NCI-H1048 (cell line): ENCODE data around the gene NUP133.

Experiments
- DNase-seq: peaks from one replicate; lab custom pipeline; 2025; lab: John Stamatoyannopoulos, UW

Gene NUP133

DNA sequence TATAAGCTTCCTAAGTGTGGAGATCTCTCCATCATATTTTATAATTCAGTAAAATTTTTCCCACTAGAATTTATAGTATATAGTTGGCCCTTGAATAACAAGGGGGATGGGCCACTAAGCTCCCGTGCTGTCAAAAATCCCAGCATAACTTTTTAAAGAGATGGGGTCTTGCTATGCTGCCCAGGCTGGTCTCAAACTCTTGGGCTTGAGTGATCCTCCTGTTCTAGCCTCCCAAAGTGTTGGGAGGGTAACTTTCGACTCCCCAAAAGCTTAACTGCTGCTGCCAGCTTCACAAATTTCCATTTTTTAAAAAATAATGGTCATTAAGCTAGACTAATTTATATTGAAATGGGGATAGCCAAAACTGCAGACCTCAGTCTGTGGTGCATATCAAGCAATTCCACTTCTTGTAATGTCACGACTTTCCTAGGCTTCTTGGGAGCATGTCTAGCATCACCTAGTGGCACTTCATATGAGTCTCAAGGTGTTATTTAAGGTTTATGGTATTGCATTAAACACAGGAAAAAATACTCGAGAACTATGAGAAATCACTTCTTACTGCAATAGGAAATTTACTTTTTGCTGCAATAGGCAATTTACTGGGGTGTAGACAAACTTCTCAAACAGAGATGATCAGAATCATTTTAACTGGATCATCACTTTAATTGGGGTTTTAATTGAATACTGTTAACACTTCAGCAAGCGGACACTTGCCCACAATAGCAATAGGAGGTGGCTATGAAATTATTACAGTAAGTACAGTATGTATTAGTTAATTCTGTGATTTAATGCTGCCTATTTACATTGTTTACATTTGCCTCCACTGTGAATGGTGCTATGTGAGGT is 55.0 kb downstream of the NUP133 start:
- no peak for DNase-seq

DNA sequence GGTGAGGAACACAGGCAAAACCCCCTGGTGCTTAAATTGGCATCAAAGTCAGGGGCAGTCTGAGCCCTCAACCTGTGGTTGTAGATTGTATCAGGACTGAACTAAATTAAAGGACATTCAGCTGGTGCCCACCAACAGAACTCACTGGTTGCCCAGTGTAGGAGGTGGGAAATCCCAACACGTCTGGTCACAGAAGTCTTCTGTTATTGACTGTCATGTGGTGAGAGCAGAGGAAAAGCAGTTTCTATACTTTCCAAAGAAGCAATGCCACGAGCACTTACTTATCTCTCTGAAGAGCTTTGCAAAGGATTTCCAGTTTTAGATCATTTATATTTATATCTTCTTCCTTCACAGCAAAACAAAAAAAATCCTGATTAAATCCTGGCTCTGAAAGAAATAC is 59.3 kb downstream of the NUP133 start:
- DNase-seq = no peak

DNA sequence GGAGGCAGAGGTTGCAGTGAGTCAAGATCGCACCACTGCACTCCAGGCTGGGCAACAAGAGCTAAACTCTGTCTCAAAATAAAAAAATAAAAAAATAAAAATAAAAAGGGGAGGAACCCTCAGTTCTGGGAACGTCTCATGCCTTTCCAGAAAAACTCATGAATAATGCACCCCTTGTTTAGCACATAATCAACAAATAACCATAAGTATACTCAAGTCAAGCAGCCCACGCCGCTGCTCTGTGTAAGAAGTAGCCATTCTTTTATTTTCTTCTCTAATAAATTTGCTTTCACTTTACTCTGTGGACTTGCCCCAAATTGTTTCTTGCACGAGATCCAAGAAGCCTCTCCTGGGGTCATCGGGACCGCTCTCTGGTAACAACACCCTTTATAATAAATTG is 59.8 kb downstream of the NUP133 start:
- no peak for DNase-seq

DNA sequence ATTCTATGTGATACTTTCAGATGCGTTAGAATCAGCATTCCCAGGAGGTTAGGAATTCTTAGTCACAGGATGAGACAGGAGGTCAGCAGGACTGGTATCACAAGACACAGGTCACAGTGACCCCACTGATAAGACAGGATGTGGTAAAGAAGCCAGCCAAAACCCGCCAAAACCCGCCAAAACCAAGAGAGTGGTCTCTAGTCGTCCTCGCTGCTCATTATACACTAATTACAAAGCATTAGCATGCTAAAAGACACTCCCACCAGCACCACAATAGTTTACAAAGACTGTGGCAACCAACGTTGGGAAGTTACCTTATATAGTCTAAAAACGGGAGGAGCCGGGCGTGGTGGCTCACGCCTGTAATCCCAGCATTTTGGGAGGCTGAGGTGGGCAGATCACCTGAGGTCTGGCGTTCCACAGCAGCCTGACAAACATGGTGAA is 60.3 kb downstream of the NUP133 start:
- no peak for DNase-seq

DNA sequence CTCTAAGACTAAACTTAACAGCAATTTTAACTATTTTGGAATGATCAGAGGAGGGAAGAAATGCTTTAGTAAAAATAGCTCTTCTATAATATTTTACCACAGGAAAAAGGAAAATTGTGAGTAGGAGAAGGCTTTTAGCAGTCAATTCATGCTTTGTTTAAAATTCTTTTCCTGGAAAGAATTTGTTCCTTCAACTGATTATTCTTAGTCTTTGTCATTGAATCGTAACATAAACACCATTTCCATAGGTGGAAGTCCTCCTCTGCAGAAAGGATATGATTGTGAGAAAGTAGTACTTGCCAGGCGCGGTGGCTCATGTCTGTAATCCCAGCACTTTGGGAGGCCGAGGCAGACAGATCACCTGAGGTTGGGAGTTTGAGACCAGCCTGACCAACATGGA is 62.3 kb downstream of the NUP133 start:
- DNase-seq = no peak

DNA sequence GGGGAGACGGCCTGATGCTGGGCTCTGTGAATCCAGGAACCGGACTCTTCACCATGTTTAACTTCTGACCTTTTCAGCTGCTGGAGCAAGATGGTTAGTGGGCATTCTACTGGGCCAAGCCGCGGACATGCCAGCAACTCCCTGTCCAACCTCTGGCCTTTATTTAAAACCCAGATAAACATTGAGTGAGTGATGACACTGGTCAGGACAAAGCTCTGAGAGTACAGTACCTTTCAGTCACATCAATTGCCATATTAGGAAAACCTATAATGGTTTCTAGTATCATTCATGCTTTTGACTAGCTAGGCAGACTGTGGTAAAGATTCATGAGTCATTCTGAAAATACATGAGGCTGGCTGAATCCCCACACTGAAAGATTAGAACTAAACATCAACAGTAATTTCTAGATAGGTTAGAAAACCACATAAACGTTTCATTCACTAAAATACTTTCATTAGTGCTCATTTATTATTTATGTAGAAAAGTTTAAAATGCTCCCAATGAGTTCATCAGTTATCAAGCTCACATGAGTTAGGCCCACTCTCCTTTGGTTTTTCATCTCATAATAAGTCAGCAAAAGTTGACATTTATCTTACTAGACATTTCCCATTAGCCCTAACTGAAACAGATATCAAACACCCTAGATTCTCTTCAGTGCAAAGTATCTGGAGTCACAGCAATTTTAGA is 67.1 kb downstream of the NUP133 start:
- no peak for DNase-seq

DNA sequence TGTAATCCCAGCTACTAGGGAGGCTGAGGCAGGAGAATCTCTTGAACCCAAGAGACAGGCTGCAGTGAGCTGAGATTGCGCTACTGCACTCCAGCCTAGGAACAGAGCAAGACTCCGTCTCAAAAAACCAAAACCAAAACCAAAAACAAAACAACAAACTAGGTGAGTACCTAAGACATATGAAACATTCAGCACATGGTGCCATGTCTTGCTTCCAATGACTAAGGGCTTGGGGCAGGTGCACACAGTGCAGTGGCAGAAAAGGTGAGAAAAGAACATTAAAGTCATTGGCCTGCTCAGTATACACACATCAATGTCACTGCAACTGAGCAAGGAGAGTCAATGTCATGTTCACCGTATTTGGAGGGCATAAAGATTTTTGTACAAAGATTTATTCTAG is 70.1 kb downstream of the NUP133 start:
- no peak for DNase-seq

DNA sequence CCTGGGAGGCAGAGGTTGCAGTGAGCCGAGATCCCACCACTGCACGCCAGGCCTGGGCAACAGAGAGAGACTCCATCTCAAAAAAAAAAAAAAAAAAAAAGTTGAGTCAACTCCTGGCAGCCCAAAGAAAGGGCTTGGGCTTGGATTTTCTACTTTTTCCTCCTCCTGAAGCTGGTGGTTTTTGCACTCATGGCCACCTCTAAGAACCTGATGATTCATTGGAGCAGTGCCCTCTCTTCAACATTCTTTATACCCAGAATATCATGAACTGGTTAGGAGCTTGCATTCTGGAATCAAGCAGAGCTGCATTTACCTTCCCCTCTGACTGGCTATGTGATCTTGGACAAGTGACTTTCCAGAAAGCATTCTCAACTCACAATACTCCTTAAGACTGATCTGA is 70.7 kb downstream of the NUP133 start:
- no peak for DNase-seq

DNA sequence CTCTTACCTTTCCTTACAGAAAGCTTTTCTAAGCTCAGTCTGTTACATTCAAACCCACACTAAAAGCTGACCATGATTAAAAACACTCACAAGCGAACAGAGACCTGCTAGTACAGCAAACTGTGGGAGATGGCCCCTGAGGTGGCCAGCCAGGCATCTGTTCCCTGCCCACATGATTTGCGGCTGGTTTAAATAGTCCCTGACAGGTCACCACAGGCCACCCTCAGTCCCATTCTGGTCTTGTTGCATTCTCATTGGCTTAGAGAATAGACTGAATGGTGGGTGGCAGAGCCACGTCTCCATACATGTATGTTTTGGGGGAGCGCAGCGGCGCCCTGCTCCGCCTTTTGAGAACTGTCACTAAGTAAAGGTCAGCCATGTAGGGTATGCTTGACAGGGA is 71.9 kb downstream of the NUP133 start:
- no peak for DNase-seq

DNA sequence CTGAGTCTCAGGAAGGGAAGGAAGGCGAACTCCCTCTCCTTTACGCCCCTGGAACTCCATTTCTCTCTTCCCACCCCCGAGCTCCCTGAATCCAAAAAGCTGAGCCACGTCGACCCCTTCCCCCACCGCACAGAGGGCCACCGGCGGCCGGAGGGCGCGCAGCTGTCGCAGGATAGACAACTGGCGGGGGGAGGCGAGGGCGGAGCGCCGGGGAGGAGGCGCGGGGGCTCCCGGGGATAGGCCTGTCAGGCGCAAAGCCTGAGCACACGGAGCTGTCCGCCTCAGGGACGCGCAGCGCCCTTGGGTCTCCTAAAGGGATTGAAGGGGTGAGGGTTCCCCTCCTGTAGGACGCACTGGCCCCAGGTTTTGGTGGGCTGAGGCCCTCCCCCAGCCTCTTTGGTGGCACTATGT is 73.5 kb downstream of the NUP133 start:
- no peak for DNase-seq

DNA sequence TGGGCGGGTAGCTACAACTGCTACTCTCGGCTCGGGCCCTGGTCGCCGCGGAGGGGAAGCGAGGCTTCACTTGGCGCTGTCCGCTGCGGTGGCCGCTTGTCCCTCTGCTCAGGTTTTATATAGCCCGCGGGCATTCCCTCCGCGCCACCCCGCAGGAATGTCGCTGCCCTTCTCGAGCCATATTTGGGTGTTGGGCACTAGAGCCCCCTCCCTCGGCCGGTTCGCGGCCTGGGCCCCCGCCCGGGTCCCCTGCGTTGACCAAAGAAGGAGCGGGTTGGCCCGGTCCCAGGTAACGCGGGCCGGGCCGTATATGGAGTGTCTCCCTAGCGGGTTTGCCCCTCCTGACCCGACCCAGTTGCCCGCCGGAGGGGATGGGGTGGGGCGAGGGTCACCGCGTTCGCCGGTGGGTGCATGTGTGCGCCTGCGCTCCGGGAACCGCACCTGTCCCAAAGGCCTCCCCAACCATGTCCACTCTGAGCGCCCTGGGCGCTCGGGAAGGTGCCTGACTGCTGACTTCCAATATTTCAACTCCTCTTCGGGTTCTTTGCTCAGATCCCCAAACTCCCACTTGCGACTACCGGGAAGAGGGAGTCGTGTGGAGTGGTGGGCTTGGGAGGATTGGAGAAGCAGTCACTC is 74.0 kb downstream of the NUP133 start, which contains the start of gene ACTA1:
TSS of gene ACTA1 (minus strand) at position 90 of the 636 bp plus-strand sequence. CDS start 979 bp downstream, outside the sequence.
- DNase-seq = no peak

DNA sequence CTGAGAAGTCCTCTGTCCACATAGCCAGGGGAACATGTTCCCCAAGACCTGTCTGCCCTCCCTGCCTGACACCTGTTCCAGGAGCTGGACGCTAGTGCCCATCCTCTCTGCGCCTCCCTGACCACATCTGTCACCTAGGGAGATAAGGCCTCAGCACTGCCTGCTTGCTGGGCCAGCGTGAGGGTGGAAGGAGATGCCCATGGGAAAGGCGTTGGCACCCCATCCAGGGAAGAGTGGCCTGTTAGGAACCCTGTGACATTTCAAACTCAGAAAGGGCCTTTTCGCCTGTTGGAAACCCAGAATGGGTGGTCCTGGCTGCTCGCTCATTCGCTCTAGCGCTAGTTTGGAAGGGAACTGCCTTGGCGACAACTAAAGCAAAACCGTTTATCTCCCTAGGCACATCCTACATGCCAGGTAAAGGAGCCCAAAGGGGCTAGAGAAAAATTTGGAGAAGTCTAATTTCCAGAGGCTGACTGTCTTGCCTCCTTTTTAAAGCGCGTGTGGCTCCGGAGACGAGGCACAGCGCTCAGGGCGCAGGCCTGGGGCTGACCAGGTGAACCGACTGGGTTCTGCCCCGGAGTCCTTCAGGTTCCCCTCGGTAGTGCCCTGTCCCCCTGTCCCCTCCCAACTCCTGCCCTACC is 74.7 kb downstream of the NUP133 start:
- no peak for DNase-seq

DNA sequence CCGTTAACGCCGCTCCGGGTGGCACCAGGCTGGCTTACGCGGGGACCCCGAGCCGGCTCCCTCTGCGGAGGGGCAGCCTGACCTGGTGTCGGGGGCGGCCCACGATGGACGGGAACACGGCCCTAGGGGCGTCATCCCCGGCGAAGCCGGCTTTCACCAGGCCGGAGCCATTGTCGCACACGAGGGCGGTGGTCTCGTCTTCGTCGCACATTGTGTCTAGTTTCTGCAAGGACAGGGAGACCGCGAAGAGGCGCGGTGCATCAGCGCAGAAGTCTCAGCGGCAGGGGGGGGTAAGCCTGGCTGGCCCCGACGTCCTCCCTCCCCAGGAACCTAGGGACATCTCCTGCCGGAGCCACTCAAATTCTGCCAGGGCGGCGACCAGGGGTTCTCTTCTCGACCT is 75.2 kb downstream of the NUP133 start:
- DNase-seq = no peak

DNA sequence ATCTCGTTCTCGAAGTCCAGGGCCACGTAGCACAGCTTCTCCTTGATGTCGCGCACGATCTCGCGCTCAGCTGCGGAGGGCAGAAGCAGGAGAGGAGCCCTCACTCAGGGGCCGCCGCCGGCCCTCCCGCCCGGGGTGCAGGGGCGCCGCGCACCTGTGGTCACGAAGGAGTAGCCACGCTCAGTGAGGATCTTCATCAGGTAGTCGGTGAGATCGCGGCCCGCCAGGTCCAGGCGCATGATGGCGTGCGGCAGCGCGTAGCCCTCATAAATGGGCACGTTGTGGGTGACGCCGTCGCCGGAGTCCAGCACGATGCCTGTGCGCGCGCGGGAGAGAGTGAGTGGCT is 76.1 kb downstream of the NUP133 start:
- DNase-seq = no peak

DNA sequence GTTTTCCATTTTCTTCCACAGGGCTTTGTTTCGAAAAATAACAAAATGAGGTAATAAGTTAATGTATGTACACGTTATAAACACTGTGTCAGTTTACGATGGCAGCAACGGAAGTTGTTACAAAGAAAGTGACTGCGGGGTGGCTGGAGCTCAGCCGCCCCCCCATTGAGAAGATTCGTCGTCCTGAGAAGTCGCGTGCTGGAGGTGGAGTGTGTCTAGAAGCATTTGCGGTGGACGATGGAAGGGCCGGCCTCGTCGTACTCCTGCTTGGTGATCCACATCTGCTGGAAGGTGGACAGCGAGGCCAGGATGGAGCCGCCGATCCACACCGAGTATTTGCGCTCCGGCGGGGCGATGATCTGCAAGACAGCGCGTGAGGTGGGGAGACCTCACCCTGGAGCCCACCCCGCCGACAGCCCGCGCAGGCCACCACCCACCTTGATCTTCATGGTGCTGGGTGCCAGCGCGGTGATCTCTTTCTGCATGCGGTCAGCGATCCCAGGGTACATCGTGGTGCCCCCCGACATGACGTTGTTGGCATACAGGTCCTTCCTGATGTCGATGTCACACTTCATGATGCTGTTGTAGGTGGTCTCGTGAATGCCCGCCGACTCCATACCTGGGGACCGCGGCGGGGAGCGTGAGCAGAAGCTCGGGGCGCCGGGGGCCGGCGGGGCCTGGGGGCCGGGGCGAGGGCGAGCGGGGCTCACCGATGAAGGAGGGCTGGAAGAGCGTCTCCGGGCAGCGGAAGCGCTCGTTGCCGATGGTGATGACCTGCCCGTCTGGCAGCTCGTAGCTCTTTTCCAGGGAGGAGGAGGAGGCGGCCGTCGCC is 76.6 kb downstream of the NUP133 start:
- no peak for DNase-seq

DNA sequence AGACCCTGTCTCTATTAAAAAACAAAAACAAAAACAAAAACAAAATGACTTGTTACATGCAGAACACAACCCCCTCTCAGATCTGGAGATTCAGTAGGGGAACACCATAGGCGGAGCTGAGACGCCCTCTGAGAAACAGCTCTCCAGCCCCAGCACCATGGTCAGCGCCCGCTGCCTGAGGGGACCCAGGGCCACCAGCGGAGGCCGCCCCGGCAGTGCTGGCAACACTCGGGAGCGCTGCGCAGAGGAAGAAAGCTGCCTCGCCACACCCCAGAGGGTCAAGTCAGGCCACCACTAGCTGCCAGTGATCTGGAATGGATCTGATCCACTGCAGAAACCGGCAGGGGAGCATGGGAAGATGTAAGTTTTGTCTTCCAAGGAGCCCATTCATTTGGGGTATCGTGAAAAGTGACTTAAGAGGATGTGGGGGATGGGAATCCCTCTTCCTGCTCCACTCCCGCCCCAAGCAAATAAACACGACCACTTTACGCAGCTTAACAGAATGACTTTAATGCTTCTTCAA is 77.3 kb downstream of the NUP133 start:
- no peak for DNase-seq

DNA sequence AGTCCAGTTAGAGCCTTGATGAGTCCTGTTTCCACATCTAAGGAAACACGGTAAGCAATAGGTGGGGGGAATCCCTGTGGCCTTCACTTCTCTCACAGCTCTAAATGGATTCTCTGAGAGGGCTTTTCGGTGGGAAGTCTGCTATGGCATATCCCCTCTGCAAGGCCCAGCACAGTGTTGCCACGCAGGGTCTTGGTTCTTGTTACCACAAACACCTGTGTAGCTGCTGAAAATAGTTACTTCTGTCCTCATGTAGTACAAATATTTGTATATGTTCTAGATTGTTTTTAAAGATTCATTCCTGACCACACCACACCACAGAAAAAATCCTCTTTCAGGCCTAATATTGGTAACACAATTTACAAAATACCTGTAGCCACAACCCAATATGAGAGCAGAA is 79.9 kb downstream of the NUP133 start:
- DNase-seq = no peak

DNA sequence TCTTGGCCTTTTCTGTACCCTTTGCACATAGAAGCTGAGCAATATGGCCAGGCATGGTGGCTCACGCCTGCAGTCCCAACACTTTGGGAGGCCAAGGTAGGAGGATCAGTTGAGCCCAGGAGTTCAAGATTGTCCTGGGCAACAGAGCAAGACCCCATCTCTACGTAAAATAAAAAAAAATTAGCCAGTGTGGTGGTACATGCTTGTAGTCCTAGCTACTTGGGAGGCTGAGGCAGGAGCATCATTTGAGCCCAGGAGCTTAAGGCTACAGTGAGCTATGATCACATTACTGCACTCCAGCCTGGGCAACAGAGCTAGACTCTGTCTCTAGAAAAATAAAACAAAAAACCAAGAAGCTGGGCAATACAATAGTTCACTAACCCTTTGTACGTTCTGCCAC is 80.6 kb downstream of the NUP133 start:
- no peak for DNase-seq

DNA sequence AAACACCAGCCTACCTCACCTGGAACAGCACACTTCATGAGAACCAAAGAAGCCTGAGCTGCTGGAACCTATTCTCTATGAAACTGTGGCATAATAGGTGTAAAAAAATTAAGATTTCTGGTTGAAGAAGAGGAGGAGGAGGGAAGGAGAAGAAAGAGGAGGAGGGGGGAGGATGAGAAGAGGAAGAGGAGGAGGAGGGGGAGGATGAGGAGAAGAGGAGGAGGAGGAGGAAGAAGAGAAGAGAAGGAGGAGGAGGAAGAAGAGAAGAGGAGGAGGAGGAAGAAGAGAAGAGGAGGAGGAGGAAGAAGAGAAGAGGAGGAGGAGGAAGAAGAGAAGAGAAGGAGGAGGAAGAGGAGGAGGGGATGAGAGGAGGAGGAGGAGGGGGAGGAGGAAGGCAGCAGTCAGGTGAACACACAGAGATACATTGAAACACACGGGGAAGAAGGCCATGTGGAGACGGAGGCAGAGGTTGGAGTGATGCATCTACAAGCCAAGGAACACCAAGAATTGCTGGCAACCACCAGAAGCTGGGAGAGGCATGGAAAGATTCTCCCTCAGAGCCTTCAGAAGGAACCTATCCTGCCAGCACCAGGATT is 82.5 kb downstream of the NUP133 start:
- DNase-seq = no peak

DNA sequence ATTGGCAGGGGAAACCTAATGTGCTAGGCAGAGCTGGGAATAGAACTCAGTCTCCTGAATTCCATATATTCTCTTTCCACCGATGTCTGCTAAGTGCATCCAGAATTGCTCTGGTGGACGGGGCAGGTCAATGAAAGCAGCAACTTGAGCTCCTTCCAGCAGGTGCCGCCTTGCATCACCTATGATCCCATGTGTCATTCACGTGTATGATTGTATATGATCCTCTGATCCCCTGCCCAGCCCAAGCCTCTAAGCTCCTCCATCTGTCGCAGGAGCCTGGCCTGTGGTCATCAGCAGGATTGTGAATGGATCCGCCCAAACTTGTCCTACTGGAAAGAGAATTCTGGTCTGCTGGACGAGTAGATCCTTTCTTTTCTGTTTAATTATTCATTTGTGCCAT is 87.4 kb downstream of the NUP133 start:
- no peak for DNase-seq

DNA sequence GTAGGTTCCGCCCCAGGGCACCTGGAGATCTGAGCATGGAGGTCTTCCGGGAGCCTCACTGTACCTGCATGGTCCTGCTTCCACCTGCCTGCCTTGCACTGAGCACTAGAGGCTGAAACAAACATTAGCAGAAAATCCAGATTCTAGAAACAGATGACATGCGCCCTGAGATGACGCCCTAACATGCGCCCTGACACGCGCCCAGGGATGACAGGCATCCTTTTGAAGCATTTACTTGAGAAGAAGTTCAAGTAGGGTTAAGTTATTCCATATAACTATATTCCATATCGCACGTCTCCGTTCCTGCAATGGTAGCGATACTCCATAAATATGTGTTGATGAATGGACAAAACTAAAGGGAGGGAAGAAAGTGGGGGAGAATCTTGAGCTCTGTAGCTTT is 87.9 kb downstream of the NUP133 start:
- DNase-seq = no peak
